Skeletal muscle cell (primary cell): Measurements from ENCODE around the gene NLRP1.
A peak's percentile ranks its signal among the peaks of the same experiment; 100 is the strongest.

Experiments
- DNase-seq: peaks from one replicate; pipeline ENCODE4 v3.0.0-alpha.2; 2010; ENCODE audit warnings: low read depth
- H3K4me3 ChIP-seq: 2 replicates; pipeline ENCODE4 v1.5.1; 2011; ENCODE audit warnings: low read depth, mild to moderate bottlenecking, control low read depth, low read length, moderate library complexity

The NLRP1 gene

GRCh38 chr17:5584383-5585286 lies at the start of gene NLRP1:
Gene NLRP1 (minus strand): TSS chr17:5584509. CDS start chr17:5583957, 552 bp downstream.
- H3K4me3 ChIP-seq: peak within 1 kb of the TSS; percentile 49
- peak; percentile 76 for DNase-seq

DNA sequence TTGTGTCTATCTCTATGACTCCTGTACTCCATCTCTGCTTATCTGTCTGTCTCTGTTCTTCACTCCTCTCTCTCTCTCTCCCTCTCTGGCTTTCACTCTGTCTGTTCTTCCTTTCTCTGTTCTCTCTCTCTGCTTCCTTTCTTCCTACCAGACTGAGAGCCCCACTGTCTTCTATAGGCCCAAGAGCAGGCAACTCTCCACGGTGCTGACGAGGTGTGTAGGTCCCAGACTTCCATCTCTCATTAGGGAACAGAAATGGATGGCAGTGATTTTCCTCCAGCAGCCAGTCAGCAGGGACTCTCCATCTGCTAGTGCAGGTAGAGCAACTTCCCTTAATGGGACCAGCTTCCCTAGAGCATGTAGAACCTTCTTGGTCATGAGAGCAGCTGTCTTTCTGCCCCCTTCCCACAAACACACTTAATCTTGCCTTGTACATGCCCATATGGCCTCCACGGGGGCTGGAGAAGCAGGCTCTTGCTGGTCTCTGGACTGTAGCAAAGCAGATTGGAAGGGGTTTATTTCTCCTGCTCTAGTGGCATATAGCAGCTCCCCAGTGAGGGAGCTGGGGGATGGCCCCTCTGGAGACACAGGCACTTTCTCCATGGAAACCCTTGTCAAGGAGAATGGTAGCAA lies 47.8 kb upstream of the NLRP1 start:
- no peak overlapping the region for H3K4me3 ChIP-seq
- DNase-seq: no peak

- peak; percentile 7 for DNase-seq
- no peak overlapping the region for H3K4me3 ChIP-seq
These were observed 46.1 kb upstream of the NLRP1 start for GRCh38 chr17:5630434-5630833.

GRCh38 chr17:5629128-5629527 lies 44.8 kb upstream of the NLRP1 start:
- no peak for DNase-seq
- H3K4me3 ChIP-seq: no peak overlapping the region

GRCh38 chr17:5628262-5628661 lies 44.0 kb upstream of the NLRP1 start:
- DNase-seq: no peak
- no peak overlapping the region for H3K4me3 ChIP-seq

DNA sequence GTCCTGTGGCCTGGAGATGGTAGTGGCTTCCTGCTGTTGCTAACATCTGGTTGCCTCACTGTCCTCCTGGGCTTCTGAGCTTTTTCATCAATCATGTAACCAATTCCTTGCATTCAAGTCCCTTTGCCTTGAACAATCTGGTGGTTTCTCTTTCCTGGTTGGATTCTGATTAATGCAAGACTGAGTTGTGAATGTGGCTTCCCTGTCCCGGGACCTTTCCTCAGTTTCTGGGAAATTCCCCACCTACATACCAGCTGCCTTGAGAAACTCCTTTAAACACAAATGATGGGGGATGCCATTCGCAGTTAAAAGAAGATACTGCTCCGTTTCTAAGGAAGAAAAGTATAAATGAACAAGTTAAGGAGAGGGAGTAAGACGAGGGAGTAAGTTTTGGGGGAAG lies 39.9 kb upstream of the NLRP1 start:
- H3K4me3 ChIP-seq: no peak overlapping the region
- DNase-seq: no peak

- no peak overlapping the region for H3K4me3 ChIP-seq
- DNase-seq: no peak
These were observed 37.4 kb upstream of the NLRP1 start for GRCh38 chr17:5621729-5622128.

- no peak overlapping the region for H3K4me3 ChIP-seq
- DNase-seq: no peak
These were observed 36.7 kb upstream of the NLRP1 start for GRCh38 chr17:5621026-5621425.

- no peak overlapping the region for H3K4me3 ChIP-seq
- no peak for DNase-seq
These were observed 34.9 kb upstream of the NLRP1 start for GRCh38 chr17:5619088-5619740.

DNA sequence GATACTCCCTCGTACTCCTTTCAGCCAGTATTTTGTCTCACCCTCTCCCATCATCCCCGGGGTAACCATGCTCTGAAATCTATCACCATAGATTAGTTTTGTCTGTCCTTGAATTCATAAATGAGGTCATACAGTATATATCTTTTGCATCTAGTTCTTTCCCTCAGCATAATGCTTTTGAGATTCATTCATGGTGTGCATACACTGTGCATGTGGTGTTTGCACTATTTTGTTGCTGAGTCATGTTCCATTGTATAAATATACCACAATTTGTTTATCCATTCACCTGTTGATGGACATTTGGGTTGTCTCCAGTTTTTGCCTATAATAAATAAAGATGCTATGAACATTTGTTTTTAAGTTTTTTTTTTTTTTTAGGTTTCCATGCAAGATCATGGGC lies 34.2 kb upstream of the NLRP1 start:
- H3K4me3 ChIP-seq: no peak overlapping the region
- no peak for DNase-seq

DNA sequence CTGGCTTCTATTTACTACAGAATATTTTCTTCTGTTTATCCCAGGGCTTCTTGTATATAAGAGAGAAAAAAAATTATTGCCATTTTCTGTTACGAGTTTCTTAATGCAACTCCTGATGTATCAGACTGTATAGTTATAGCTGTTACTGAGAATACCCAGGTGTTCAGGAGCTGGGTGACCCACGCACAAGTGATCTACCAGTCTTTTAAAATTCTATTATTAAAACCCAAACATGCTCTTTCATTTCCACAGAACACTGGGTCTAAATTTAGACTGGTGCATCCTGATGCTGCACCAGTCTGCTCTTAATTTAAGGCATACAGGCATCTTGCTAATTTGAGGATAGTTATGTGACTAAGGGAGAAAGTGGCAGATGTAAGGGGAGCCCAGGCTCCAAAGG lies 31.2 kb upstream of the NLRP1 start:
- no peak overlapping the region for H3K4me3 ChIP-seq
- no peak for DNase-seq

- no peak overlapping the region for H3K4me3 ChIP-seq
- no peak for DNase-seq
These were observed 26.6 kb upstream of the NLRP1 start for GRCh38 chr17:5610956-5611355.

DNA sequence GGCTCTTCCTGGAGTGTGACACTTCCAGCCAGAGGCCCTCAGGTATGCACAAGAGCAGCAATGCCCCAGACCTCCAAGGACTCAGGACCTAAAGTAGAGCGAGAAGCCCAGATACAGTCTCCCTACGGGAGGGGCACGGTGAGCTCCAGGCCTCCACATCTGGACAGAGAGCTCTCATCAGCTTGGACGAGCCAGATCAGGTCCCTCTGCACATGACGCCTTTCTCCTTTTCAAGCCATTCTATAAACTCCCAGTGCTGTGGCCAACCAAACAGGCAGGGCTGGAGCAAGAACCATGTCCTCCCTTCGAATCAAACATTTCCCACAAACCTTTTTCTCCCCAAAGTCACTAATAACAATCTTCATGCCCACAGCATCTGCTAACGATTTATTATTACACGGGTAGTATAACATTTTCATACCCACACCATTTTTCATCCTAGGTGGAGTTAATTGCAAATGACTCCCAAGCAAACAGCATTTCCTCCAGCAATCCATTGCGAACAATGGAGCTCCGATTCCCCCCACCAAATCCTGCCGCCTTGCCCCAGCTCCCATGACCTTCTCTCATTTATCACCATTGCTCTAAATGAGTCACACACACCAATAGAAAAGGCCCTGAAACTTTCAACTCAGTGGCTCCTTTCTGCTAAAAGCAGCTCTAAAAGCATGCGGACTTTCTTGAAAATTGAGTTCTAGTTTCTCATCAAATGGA lies 24.2 kb upstream of the NLRP1 start:
- H3K4me3 ChIP-seq: no peak overlapping the region
- DNase-seq: no peak

GRCh38 chr17:5607946-5608345 lies 23.6 kb upstream of the NLRP1 start:
- no peak for DNase-seq
- no peak overlapping the region for H3K4me3 ChIP-seq

DNA sequence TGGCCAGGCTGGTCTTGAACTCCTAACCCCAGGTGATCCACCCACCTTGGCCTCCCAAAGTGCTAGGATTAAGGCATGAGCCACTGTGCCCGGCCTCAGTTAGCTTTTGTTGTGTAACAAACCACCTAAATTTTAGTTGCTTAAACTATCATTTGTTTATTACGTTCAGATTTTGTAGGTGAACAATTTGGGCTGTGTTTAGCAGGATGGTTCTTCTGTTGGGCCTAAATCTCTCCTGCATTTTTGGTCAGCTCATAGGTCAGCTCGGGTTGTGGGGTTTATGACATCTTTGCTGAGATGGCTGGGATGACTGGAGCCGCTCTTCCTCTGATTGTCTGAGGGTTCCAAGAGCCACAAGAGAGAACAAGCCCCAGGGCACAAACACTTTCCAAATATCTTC lies 21.1 kb upstream of the NLRP1 start:
- DNase-seq: no peak
- no peak overlapping the region for H3K4me3 ChIP-seq

GRCh38 chr17:5600041-5600440 lies 15.7 kb upstream of the NLRP1 start:
- DNase-seq: no peak
- no peak overlapping the region for H3K4me3 ChIP-seq

- no peak overlapping the region for H3K4me3 ChIP-seq
- no peak for DNase-seq
These were observed 14.1 kb upstream of the NLRP1 start for GRCh38 chr17:5598457-5598856.

DNA sequence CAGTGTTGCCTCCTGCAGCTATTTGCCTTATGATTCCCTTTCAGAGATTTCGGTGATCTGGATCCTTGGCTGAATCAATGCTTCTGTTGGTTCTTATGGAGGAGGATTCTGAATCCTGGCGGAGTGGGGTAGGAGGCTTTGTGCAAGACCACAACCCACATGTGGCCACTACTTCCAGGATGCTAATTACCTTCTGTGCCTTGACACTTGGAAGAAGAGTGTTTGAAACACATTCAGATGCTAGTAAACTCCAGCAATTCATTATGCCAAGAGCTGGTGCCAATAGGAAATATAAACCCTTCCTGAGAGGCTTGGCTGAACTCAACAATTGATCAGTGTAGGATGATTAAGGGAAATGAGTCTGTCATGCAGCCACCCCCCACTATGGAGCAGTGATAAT lies 12.1 kb upstream of the NLRP1 start:
- no peak overlapping the region for H3K4me3 ChIP-seq
- DNase-seq: no peak

GRCh38 chr17:5595831-5596230 lies 11.5 kb upstream of the NLRP1 start:
- DNase-seq: no peak
- H3K4me3 ChIP-seq: no peak overlapping the region

GRCh38 chr17:5592382-5592781 lies 8.1 kb upstream of the NLRP1 start:
- DNase-seq: no peak
- no peak overlapping the region for H3K4me3 ChIP-seq
